IPS DF 4.7 (cell line): Measurements from ENCODE around the gene DLG2.
"Not testable (repeated sequence)": the region's sequence is repeated elsewhere in the genome, so short reads cannot be mapped to it uniquely, and the experiment has no call there.

Experiments used
- DNase-seq: peaks from one replicate; pipeline ENCODE4 v3.0.0-alpha.2; 2013; ENCODE audit warnings: low spot score; ENCODE audit errors: extremely low read depth

The DLG2 gene

GRCh38 chr11:84793318-84793717, 833.8 kb downstream of the DLG2 start:
- DNase-seq, result no peak

- DNase-seq, result no peak
These were observed 836.2 kb downstream of the DLG2 start for GRCh38 chr11:84790849-84791427.

- no peak for DNase-seq
These were observed 838.9 kb downstream of the DLG2 start for GRCh38 chr11:84788220-84788619.

- not testable (repeated sequence) for DNase-seq
These were observed 843.0 kb downstream of the DLG2 start for GRCh38 chr11:84784158-84784557.

- peak; percentile 14 for DNase-seq
These were observed 846.4 kb downstream of the DLG2 start for GRCh38 chr11:84780689-84781293.

GRCh38 chr11:84775503-84775902, 851.6 kb downstream of the DLG2 start:
- DNase-seq, result no peak

GRCh38 chr11:84763931-84764330, 863.2 kb downstream of the DLG2 start:
- no peak for DNase-seq

- DNase-seq, result no peak
These were observed 869.4 kb downstream of the DLG2 start for GRCh38 chr11:84757711-84758110.

- no peak for DNase-seq
These were observed 875.8 kb downstream of the DLG2 start for GRCh38 chr11:84751371-84751770.

- DNase-seq, result no peak
These were observed 879.3 kb downstream of the DLG2 start for GRCh38 chr11:84747871-84748270.

- DNase-seq, result no peak
These were observed 887.1 kb downstream of the DLG2 start for GRCh38 chr11:84740050-84740449.

- DNase-seq, result no peak
These were observed 902.9 kb downstream of the DLG2 start for GRCh38 chr11:84724256-84724655.

GRCh38 chr11:84722583-84723108, 904.5 kb downstream of the DLG2 start:
- DNase-seq, result no peak

GRCh38 chr11:84721561-84721961, 905.6 kb downstream of the DLG2 start:
- DNase-seq, result no peak

GRCh38 chr11:84720706-84721402, 906.3 kb downstream of the DLG2 start:
- no peak for DNase-seq

- no peak for DNase-seq
These were observed 907.1 kb downstream of the DLG2 start for GRCh38 chr11:84719935-84720577.

- peak; percentile 62 for DNase-seq
These were observed 912.8 kb downstream of the DLG2 start for GRCh38 chr11:84714316-84714780.

- DNase-seq, result peak; percentile 33
These were observed 935.3 kb downstream of the DLG2 start for GRCh38 chr11:84691830-84692229.

GRCh38 chr11:84687433-84687832, 939.7 kb downstream of the DLG2 start:
- DNase-seq, result no peak

GRCh38 chr11:84686716-84687115, 940.4 kb downstream of the DLG2 start:
- DNase-seq, result no peak

- no peak for DNase-seq
These were observed 941.2 kb downstream of the DLG2 start for GRCh38 chr11:84685976-84686375.

- no peak for DNase-seq
These were observed 942.0 kb downstream of the DLG2 start for GRCh38 chr11:84685149-84685548.
